ENCODE data around the gene PALLD.

DNA sequence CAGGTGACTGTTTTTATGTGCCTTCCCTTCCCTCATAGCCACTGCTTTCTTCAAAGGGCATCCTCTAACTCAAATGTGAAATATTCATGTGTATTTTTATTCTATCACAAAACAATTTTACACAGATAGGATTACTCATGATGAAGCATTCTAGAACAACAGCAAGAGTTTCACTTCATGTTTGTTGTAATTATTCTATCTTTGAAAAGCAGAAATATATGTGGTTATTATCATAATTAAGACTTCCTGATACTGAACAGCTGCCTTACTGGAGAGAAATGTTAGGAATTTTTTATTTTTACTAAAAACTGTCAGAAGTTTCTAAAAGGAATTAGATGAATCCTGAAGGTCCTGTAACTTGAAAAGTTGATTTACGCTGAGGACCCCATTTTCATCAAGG lies 229.1 kb downstream of the PALLD start:
- TF ChIP-seq, protein P1, sequence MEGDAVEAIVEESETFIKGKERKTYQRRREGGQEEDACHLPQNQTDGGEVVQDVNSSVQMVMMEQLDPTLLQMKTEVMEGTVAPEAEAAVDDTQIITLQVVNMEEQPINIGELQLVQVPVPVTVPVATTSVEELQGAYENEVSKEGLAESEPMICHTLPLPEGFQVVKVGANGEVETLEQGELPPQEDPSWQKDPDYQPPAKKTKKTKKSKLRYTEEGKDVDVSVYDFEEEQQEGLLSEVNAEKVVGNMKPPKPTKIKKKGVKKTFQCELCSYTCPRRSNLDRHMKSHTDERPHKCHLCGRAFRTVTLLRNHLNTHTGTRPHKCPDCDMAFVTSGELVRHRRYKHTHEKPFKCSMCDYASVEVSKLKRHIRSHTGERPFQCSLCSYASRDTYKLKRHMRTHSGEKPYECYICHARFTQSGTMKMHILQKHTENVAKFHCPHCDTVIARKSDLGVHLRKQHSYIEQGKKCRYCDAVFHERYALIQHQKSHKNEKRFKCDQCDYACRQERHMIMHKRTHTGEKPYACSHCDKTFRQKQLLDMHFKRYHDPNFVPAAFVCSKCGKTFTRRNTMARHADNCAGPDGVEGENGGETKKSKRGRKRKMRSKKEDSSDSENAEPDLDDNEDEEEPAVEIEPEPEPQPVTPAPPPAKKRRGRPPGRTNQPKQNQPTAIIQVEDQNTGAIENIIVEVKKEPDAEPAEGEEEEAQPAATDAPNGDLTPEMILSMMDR (IDR thresholded peaks at IDR 0.05): no peak
- TF ChIP-seq EP300 (IDR thresholded peaks at IDR 0.05): no peak

Measured in sigmoid colon (tissue), 4 donors.